ENCODE data around the gene SAP25. TPM values are rescaled to one million over a fixed set of nuclear protein-coding genes. Genes with fewer than 3 reads are reported as not detected.

Gene SAP25
- total and polyA plus RNA-seq, 2 of the 8 experiments (the other 6 are each of a cell fraction or from before 2014, with no cell fraction given): 3.6 to 5.8 TPM

- no peak overlapping the region for H2BK20ac ChIP-seq (ENCODE audit: low read length)
- ChIA-PET POLR2A (ENCODE audit: partially characterized antibody) (interaction anchor here (0.5 to 1.7 kb wide), 3 partner anchors 15 to 65 kb away, joined by 3 to 4 read pairs (median 4); partner anchors contain the start of genes FBXO24 and LRCH4), CTCF (ENCODE audit: partially characterized antibody) (interaction anchor here (0.9 to 12.7 kb wide), 15 partner anchors 10 to 131 kb away, joined by 3 to 341 read pairs (median 5); partner anchors contain the start of genes AGFG2, FBXO24, LRCH4 and NYAP1)
- peaks cover 0 to under 1% (median under 1%) of the 10 kb centered on the region in 4 experiments; a peak in 3 of 8 replicates for H3K36me3 ChIP-seq (ENCODE audit: control insufficient read depth in 2 of 4, insufficient read depth in 4 of 4, low read length in 3 of 4)
- no peak overlapping the region for H4K8ac ChIP-seq (ENCODE audit: extremely low read depth, insufficient read depth, low read length)
- H3K9me3 ChIP-seq (ENCODE audit: insufficient read depth in 2 of 2, low read depth in 1 of 2, low read length in 1 of 2): no peaks in the 10 kb centered on the region
- no peaks in the 10 kb centered on the region for H3K27me3 ChIP-seq (replicated peaks in 1 of 4; ENCODE audit: control insufficient read depth in 3 of 4, extremely low read depth in 1 of 4, insufficient read depth in 3 of 4, low read length in 3 of 4)
- no peaks in the 10 kb centered on the region for H3K79me1 ChIP-seq (ENCODE audit: low read depth, low read length)
- peaks cover 0 to 7% (median 3%) of the 10 kb centered on the region in 4 experiments; a peak in 5 of 7 replicates for H3K4me1 ChIP-seq (replicated peaks in 1 of 4; ENCODE audit: control insufficient read depth in 3 of 4, insufficient read depth in 4 of 4, low read length in 3 of 4)
- H4K5ac ChIP-seq (ENCODE audit: insufficient read length, low read depth, low read length): no peak overlapping the region
- H2BK120ac ChIP-seq (replicated peaks; ENCODE audit: low read depth, low read length): no peak overlapping the region
- H2BK12ac ChIP-seq (ENCODE audit: low read depth, low read length): no peak overlapping the region
- no peak overlapping the region for H4K91ac ChIP-seq (replicated peaks; ENCODE audit: insufficient read length, low read length)
- no peaks in the 10 kb centered on the region for H3K79me2 ChIP-seq (ENCODE audit: control insufficient read depth in 1 of 2, insufficient read depth in 2 of 2, low read length in 2 of 2)
- 94% methylated on average over 10 of the region's 12 CpGs; no CpG with 5 or more reads in 1 of the 2 experiments for WGBS, 2 experiments (ENCODE audit: extremely low coverage in 1 of 2, insufficient coverage in 1 of 2, insufficient read length in 1 of 2, insufficient replicate concordance in 2 of 2, low coverage in 1 of 2, low lambda C conversion rate in 2 of 2, missing lambda C conversion rate in 1 of 2)
- no peak overlapping the region for H3K14ac ChIP-seq (ENCODE audit: insufficient read length)
- peaks cover 0 to 2% of the 10 kb centered on the region in 2 experiments for H4K20me1 ChIP-seq (replicated peaks in 1 of 2; ENCODE audit: control insufficient read depth in 1 of 2, insufficient read depth in 2 of 2, low read length in 2 of 2)
- no peaks in the 10 kb centered on the region for H3K23me2 ChIP-seq (ENCODE audit: low read depth, low read length)
- DNase-seq (ENCODE audit: low read depth in 1 of 2, low spot score in 2 of 2) (no peak), FAIRE-seq (no peak)
- no peak overlapping the region for H3K9ac ChIP-seq (replicated peaks in 1 of 4; ENCODE audit: extremely low read depth in 1 of 4, low read depth in 3 of 4, low read length in 3 of 4)
- H2BK15ac ChIP-seq (ENCODE audit: low read length): no peak overlapping the region
- H3K23ac ChIP-seq (ENCODE audit: insufficient read length): no peak overlapping the region
- H2AK5ac ChIP-seq (ENCODE audit: low read depth, low read length): no peak overlapping the region
- no peak overlapping the region for H2AFZ ChIP-seq (ENCODE audit: low read length)
- no peak overlapping the region for H3K4me3 ChIP-seq (ENCODE audit: extremely low read depth in 1 of 4, insufficient read depth in 2 of 4, low read depth in 3 of 4, low read length in 4 of 4)
- H3K4ac ChIP-seq (replicated peaks; ENCODE audit: insufficient read length, low read depth, low read length): no peak overlapping the region
- no peak overlapping the region for H3K18ac ChIP-seq (ENCODE audit: extremely low read depth, low read length)
- H3K4me2 ChIP-seq (ENCODE audit: insufficient read depth in 1 of 2, low read depth in 2 of 2, low read length in 2 of 2): no peak overlapping the region
- H3K27ac ChIP-seq (ENCODE audit: low read depth, low read length): no peak overlapping the region
- no peak overlapping the region for H3K56ac ChIP-seq (replicated peaks; ENCODE audit: insufficient read length, low read depth, low read length)
- no peak overlapping the region for H2BK5ac ChIP-seq (ENCODE audit: low read depth, low read length)
- TF ChIP-seq YY1 (IDR thresholded peaks at IDR 0.05; ENCODE audit: low read depth, low read length): no peak
- no peak for TF ChIP-seq USF2 (IDR thresholded peaks at IDR 0.05; ENCODE audit: low read length)
- no peak for TF ChIP-seq PHF8 (conservative IDR thresholded peaks at IDR 0.05; ENCODE audit: low read depth, low read length)
- TF ChIP-seq HDAC6 (IDR thresholded peaks at IDR 0.05; ENCODE audit: low read depth, low read length): no peak
- TF ChIP-seq RXRA (IDR thresholded peaks at IDR 0.05; ENCODE audit: insufficient read depth, low read depth, low read length): no peak
- no peak for TF ChIP-seq GTF2F1 (IDR thresholded peaks at IDR 0.05; ENCODE audit: borderline replicate concordance, low read depth, low read length)
- TF ChIP-seq CHD1 (IDR thresholded peaks at IDR 0.05; ENCODE audit: low read depth, low read length): no peak
- no peak for TF ChIP-seq HDAC2 (IDR thresholded peaks at IDR 0.05; ENCODE audit: borderline replicate concordance in 1 of 2, low read depth in 2 of 2, low read length in 2 of 2)
- TF ChIP-seq CHD2 (IDR thresholded peaks at IDR 0.05; ENCODE audit: low read length): no peak
- no peak for TF ChIP-seq SIRT6 (IDR thresholded peaks at IDR 0.05; ENCODE audit: low read length)
- no peak for TF ChIP-seq KDM4A (IDR thresholded peaks at IDR 0.05; ENCODE audit: low read depth, low read length, severe bottlenecking)
Measured at GRCh38 chr7:100561491-100562194, 12.1 kb downstream of the SAP25 start.
